B cell (primary cell): ENCODE results near the gene TMEM208. TPM values are rescaled to one million over a fixed set of nuclear protein-coding genes. Genes with fewer than 3 reads are reported as not detected.

Experiments
- ATAC-seq: fragments of 200-7000 bp; cut with Tn5 transposase; one replicate; pipeline ENCODE4 v1.10.0; 2021; ENCODE audit warnings: low read depth, mild to moderate bottlenecking, moderate number of reproducible peaks, moderate library complexity
- CTCF ChIA-PET: fragments of 350-600 bp; sonication (Branson Sonifier 250); formaldehyde crosslinking; loops from one replicate; lab custom pipeline; 2021; ENCODE audit warnings: antibody characterized with exemption, inconsistent platforms; lab: Charles Lee
- POLR2A ChIA-PET: fragments of 350-600 bp; sonication (Branson Sonifier 250); formaldehyde crosslinking; loops from one replicate; lab custom pipeline; 2021; ENCODE audit warnings: antibody characterized with exemption; lab: Charles Lee
- DNase-seq: peaks from one replicate; pipeline ENCODE4 v3.0.0; 2013
- H2AFZ ChIP-seq: 2 replicates; pipeline ENCODE4 v1.6.1; 2012; ENCODE audit warnings: mild to moderate bottlenecking, low read depth, low read length; ENCODE audit not compliant: insufficient read depth, poor library complexity, severe bottlenecking
- H3K27ac ChIP-seq, 2 donors: 1 replicate in 1 of 2; 2 replicates in 1 of 2; pipeline ENCODE4 v1.5.1; 2012 to 2013; ENCODE audit warnings: low read length in 2 of 2, mild to moderate bottlenecking in 2 of 2, moderate library complexity in 1 of 2
- H3K27me3 ChIP-seq, 4 experiments: fragments of 200-600 bp in 1 of 4; sonication (generic) in 1 of 4; replicated peaks in 1 of 4; 1 replicate in 2 of 4; 2 replicates in 2 of 4; pipeline versions ENCODE4 v1.6.1 to v1.7.0; 2013 to 2016; ENCODE audit warnings: low read length in 3 of 4, mild to moderate bottlenecking in 2 of 4, mixed read lengths in 1 of 4, moderate library complexity in 1 of 4; ENCODE audit not compliant: insufficient read depth in 4 of 4, control insufficient read depth in 3 of 4; ENCODE audit errors: control extremely low read depth in 1 of 4
- H3K36me3 ChIP-seq, 2 experiments: replicated peaks in 1 of 2; 1 replicate in 1 of 2; 2 replicates in 1 of 2; pipeline versions ENCODE4 v1.6.1 to v1.7.1; 2013; ENCODE audit warnings: low read length in 1 of 2; ENCODE audit not compliant: insufficient read depth in 2 of 2, control insufficient read depth in 1 of 2; ENCODE audit errors: control extremely low read depth in 1 of 2, extremely low read depth in 1 of 2
- H3K4me1 ChIP-seq, 2 donors: fragments of 200-600 bp in 1 of 2; sonication (generic) in 1 of 2; 1 replicate in 1 of 2; 2 replicates in 1 of 2; pipeline versions ENCODE4 v1.5.1 to v1.6.1; 2013 to 2017; ENCODE audit warnings: low read length in 2 of 2; ENCODE audit not compliant: control insufficient read depth in 2 of 2, insufficient read depth in 2 of 2
- H3K4me2 ChIP-seq: replicated peaks from 2 replicates; pipeline ENCODE3; 2012; ENCODE audit warnings: mild to moderate bottlenecking, low read depth, low read length; ENCODE audit not compliant: poor library complexity, severe bottlenecking
- H3K4me3 ChIP-seq, 5 experiments: fragments of 200-600 bp in 1 of 5; sonication (generic) in 1 of 5; 1 replicate in 3 of 5; 2 replicates in 2 of 5; pipeline versions ENCODE4 v1.5.1 to v1.7.0; 2011 to 2016; ENCODE audit warnings: low read length in 4 of 5, mild to moderate bottlenecking in 4 of 5, low read depth in 2 of 5, control low read depth in 1 of 5, moderate library complexity in 1 of 5; ENCODE audit not compliant: insufficient read depth in 1 of 5; ENCODE audit errors: control extremely low read depth in 1 of 5, extremely low read depth in 1 of 5
- H3K79me2 ChIP-seq: fragments of 200-600 bp; sonication (generic); one replicate; pipeline ENCODE4 v1.6.0; 2016; ENCODE audit warnings: low read length; ENCODE audit not compliant: control insufficient read depth, insufficient read depth
- H3K9ac ChIP-seq: fragments of 200-600 bp; sonication (generic); 2 replicates; pipeline ENCODE4 v1.6.1; 2017; ENCODE audit warnings: mild to moderate bottlenecking, low read length, moderate library complexity
- H3K9me3 ChIP-seq, 3 donors: one replicate each; pipeline versions ENCODE4 v1.6.1 to v1.7.1; 2013; ENCODE audit warnings: low read length in 2 of 3; ENCODE audit not compliant: control insufficient read depth in 2 of 3, insufficient read depth in 1 of 3; ENCODE audit errors: control extremely low read depth in 1 of 3
- H4K20me1 ChIP-seq: 2 replicates; pipeline ENCODE4 v1.6.0; 2012; ENCODE audit warnings: mild to moderate bottlenecking, low read length; ENCODE audit not compliant: insufficient read depth, control insufficient read depth, poor library complexity, severe bottlenecking
- H3K27ac Mint-ChIP-seq: one replicate; pipeline ENCODE4 v1.8.0; 2021; ENCODE audit warnings: mixed read lengths
- H3K27me3 Mint-ChIP-seq: one replicate; pipeline ENCODE4 v1.8.0; 2021; ENCODE audit warnings: mixed read lengths
- H3K4me1 Mint-ChIP-seq: one replicate; pipeline ENCODE4 v1.8.0; 2021; ENCODE audit warnings: mixed read lengths
- H3K4me3 Mint-ChIP-seq: one replicate; pipeline ENCODE4 v1.8.0; 2021; ENCODE audit warnings: mixed read lengths
- H3K9me3 Mint-ChIP-seq: one replicate; pipeline ENCODE4 v1.8.0; 2022; ENCODE audit warnings: mixed read lengths; ENCODE audit not compliant: insufficient read depth
- EZH2 ChIP-seq: IDR thresholded peaks from 2 replicates; pipeline ENCODE4 v1.6.1; 2012; ENCODE audit warnings: borderline replicate concordance, low read depth, mild to moderate bottlenecking, moderate library complexity, low read length; ENCODE audit not compliant: insufficient read depth, poor library complexity, severe bottlenecking
- WGBS: methylation state at CpG from one replicate; pipeline ENCODE4 v1.1.5; 2013; ENCODE audit warnings: missing lambda C conversion rate; ENCODE audit not compliant: insufficient coverage; 5-methylcytosine and 5-hydroxymethylcytosine counted together
- intact Hi-C: fragments of 100-400 bp; cut with micrococcal nuclease; formaldehyde crosslinking; loops from one replicate; pipeline ENCODE4 v1.10.0; 2022
- polyA plus RNA-seq: library from polyadenylated mRNA; depleted of rRNA; stranded (reverse); fragments of >200 nt; gene quantifications from 2 replicates; pipeline ENCODE4 v1.2.3, GENCODE V29; 2012
- total RNA-seq, 2 donors: library from RNA; stranded (reverse); fragments of 120-200 nt in 1 of 2; gene quantifications; 1 replicate in 1 of 2; 2 replicates in 1 of 2; pipeline versions ENCODE4 v1.2.3 to v1.2.4, GENCODE V29; 2013 to 2022
- TF ChIP-seq, protein P1 (sequence below): fragments of 200-600 bp; IDR thresholded peaks from one replicate; pipeline ENCODE4 v1.8.0; 2022; ENCODE audit warnings: antibody characterized with exemption, mild to moderate bottlenecking

The TMEM208 gene
- total and polyA plus RNA-seq, 2 donors (not counting 1 experiment from before 2014, with no cell fraction given) = 36.1 to 40.4 TPM

DNA sequence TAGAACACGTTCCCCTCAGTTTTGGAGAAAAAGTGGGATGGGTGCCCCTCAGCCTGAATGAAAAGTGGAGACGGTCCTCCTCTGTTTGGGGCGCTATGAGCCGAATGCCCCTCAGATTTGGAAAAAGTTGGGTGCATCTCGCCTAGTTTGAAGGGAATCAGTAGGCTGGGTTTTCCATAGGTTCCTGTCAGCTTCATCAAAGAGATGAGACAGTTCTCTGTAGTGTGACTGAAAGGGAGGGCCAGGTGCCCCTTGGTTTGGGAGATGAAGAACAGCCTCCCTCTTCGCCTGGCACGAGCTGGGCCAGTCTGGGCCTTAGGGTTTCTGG, 21.1 kb downstream of the TMEM208 start:
- H3K27me3 Mint-ChIP-seq = peaks cover 9% of the 10 kb centered on the region
- Histone ChIP-seq H3K79me2 (peaks cover 11% of the 10 kb centered on the region), H3K4me1 (peaks cover 46 to 55% of the 10 kb centered on the region in 2 donors), H3K27me3 (peaks cover 0 to 19% (median 13%) of the 10 kb centered on the region in 4 experiments), H3K36me3 (no peaks in the 10 kb centered on the region), H3K4me2 (peak overlapping the region; percentile 100), H3K9me3 (no peaks in the 10 kb centered on the region), H3K27ac (no peak overlapping the region), H3K9ac (peak overlapping the region; percentile 81), H3K4me3 (peak overlapping the region; percentile 60 to 97 (median 79)), H4K20me1 (peaks cover 8% of the 10 kb centered on the region), H2AFZ (peak overlapping the region; percentile 86)
- TF ChIP-seq EZH2 = no peak
- peaks cover 53% of the 10 kb centered on the region for H3K4me1 Mint-ChIP-seq
- CTCF ChIA-PET = interaction anchor here (0.9 to 4.2 kb wide), 5 partner anchors 13 to 232 kb away, joined by 3 to 19 read pairs (median 10); partner anchors contain the start of genes ATP6V0D1 and TMEM208
- H3K4me3 Mint-ChIP-seq = peak overlapping the region; percentile 96
- POLR2A ChIA-PET = interaction anchor here (0.6 to 3.7 kb wide), 2 partner anchors 21 to 89 kb away, joined by 3 to 27 read pairs; partner anchors contain the start of gene TMEM208
- DNase-seq (peak; percentile 40), ATAC-seq (no peak)
- intact Hi-C loops = loop anchor here (10.0 kb wide), 1 partner anchor 417 kb away; the partner anchor contains the start of genes ACD, C16orf86, ENKD1 and PARD6A
- H3K27ac Mint-ChIP-seq = peak overlapping the region; percentile 90
- 5% methylated on average over 7 of the region's 7 CpGs for WGBS
- no peaks in the 10 kb centered on the region for H3K9me3 Mint-ChIP-seq

DNA sequence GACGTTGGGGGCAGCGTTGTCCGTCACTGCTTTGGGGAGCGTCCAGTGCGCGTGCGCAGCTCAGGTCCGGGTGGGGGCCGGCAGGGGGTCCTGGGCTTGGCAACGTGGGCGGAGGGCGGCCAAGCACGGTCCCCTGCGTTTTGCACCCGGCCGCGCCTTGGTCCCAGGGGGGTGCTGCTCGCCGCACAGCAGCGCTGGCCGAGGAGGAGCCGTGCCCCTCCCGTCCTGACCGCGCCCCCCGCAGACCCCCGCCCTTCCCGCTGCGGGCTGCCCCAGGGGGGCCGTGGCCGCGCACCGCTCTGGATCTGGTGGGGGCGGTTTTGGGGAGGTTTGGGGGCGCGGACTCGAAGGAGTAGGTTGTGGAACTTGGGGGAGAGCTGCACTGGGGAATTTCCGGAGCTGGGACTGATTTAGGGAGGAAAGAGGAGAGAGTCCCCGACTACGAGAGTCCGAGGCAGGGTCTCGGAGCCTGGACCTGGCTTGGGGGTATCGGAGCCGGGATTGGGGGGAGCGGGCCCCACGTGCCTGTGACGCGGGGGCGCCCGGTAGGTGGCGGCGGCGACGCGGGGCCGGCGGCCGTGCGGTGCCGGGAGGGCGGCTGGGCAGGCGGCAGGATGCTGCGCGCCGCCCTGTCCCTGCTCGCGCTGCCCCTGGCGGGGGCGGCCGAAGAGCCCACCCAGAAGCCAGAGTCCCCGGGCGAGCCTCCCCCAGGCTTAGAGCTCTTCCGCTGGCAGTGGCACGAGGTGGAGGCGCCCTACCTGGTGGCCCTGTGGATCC, 21.7 kb downstream of the TMEM208 start, which contains the start of gene SLC9A5:
TSS of gene SLC9A5 (plus strand) at position 579 of the 777 bp plus-strand sequence. CDS start at position 615, 36 bp downstream.
- no peak for ATAC-seq
- intact Hi-C loops = loop anchor here (10.0 kb wide), 1 partner anchor 416 kb away; the partner anchor contains the start of genes ACD, C16orf86, ENKD1 and PARD6A

More for the DNA sequence above, 21.7 kb downstream of the TMEM208 start, which contains the start of gene SLC9A5:
- under 1% methylated on average over 75 of the region's 75 CpGs for WGBS
- Histone ChIP-seq H3K4me1 (peaks cover 45 to 53% of the 10 kb centered on the region in 2 donors), H3K9ac (peak within 1 kb of the TSS; percentile 81), H3K4me2 (peak within 1 kb of the TSS; percentile 100), H2AFZ (peak within 1 kb of the TSS; percentile 86), H3K27me3 (peaks cover 0 to 19% (median 13%) of the 10 kb centered on the region in 4 experiments), H4K20me1 (peaks cover 8% of the 10 kb centered on the region), H3K27ac (no peak within 1 kb of the TSS), H3K79me2 (peaks cover 7% of the 10 kb centered on the region), H3K9me3 (no peaks in the 10 kb centered on the region), H3K36me3 (no peaks in the 10 kb centered on the region), H3K4me3 (peak within 1 kb of the TSS; percentile 60 to 97 (median 79))
- peak; percentile 64 for DNase-seq
- Mint-ChIP-seq H3K4me3 (peak within 1 kb of the TSS; percentile 96), H3K4me1 (peaks cover 51% of the 10 kb centered on the region), H3K27ac (peak within 1 kb of the TSS; percentile 90), H3K9me3 (no peaks in the 10 kb centered on the region), H3K27me3 (peaks cover 9% of the 10 kb centered on the region)
- CTCF ChIA-PET = interaction anchor here (2.1 to 4.2 kb wide), 3 partner anchors 13 to 63 kb away, joined by 10 to 19 read pairs (median 16); partner anchors contain the start of gene TMEM208
- TF ChIP-seq, protein P1, sequence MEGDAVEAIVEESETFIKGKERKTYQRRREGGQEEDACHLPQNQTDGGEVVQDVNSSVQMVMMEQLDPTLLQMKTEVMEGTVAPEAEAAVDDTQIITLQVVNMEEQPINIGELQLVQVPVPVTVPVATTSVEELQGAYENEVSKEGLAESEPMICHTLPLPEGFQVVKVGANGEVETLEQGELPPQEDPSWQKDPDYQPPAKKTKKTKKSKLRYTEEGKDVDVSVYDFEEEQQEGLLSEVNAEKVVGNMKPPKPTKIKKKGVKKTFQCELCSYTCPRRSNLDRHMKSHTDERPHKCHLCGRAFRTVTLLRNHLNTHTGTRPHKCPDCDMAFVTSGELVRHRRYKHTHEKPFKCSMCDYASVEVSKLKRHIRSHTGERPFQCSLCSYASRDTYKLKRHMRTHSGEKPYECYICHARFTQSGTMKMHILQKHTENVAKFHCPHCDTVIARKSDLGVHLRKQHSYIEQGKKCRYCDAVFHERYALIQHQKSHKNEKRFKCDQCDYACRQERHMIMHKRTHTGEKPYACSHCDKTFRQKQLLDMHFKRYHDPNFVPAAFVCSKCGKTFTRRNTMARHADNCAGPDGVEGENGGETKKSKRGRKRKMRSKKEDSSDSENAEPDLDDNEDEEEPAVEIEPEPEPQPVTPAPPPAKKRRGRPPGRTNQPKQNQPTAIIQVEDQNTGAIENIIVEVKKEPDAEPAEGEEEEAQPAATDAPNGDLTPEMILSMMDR = peak; percentile 41
- TF ChIP-seq EZH2 = no peak
- POLR2A ChIA-PET = interaction anchor here (3.7 kb wide), 1 partner anchor 21 kb away, joined by 27 read pairs; the partner anchor contains the start of gene TMEM208
